ENCODE measurements around the gene CRACDL.

- no peak for TF ChIP-seq CTCF (IDR thresholded peaks at IDR 0.05; ENCODE audit: insufficient read depth, low read length, poor library complexity, severe bottlenecking)
- TF ChIP-seq EZH2phosphoT487 (conservative IDR thresholded peaks at IDR 0.05; ENCODE audit: low read length), result no peak
These were observed 21.9 kb downstream of the CRACDL start for GRCh38 chr2:98913916-98914712.
